Measurements from ENCODE around the gene HSBP1.

GRCh38 chr16:83809092-83809491, 1.3 kb downstream of the HSBP1 start:
- TF ChIP-seq CTCF (IDR thresholded peaks at IDR 0.05; ENCODE audit: low read length) (no peak), EZH2 (IDR thresholded peaks at IDR 0.05; ENCODE audit: borderline replicate concordance, low read length) (no peak)

Measured in OCI-LY1 (cell line).